Esophagus muscularis mucosa (tissue), 3 donors: ENCODE measurements around the gene MRPL1.

ENCODE experiments used
- EP300 ChIP-seq: sonication (generic); formaldehyde crosslinking; IDR thresholded peaks from one replicate; pipeline ENCODE4 v1.6.1; 2017; ENCODE audit warnings: antibody characterized with exemption
- TF ChIP-seq, protein P1 (sequence below), 3 experiments: fragments of 200-600 bp in 2 of 3; fragments of 450-650 bp in 1 of 3; sonication (generic) in 2 of 3; IDR thresholded peaks; one replicate each; pipeline ENCODE4 v1.5.1; 2017 to 2019; ENCODE audit warnings: antibody characterized with exemption in 3 of 3, mild to moderate bottlenecking in 2 of 3, moderate library complexity in 1 of 3

DNA sequence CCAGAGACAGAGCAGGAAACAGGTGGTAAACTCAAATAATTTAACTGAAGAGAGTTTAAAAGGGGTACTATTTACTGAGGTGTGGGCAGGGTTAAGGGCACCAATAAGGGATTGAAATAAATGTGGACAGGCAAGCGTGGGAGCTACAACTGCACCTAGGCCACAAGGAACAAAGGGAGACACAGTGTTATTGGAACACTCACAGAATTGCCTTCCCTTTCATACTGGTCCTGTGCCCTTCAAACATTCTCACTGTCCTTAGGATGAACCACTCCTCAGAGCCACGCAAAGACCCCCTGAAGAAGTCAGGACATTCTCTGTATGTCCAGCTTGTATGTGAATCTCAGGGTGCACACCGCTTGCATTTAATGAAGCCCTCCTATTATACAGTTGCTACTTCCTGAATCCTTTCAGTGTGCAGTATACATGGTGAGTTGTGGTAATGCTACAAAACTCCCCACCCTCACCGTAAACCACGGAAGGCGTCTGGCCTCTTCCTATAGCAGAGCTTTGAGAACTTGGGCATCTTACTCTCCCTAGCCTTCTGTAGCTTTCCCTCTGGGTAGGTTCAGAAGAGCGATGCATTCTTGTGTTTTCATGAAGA, 9.6 kb upstream of the MRPL1 start:
- TF ChIP-seq, protein P1, sequence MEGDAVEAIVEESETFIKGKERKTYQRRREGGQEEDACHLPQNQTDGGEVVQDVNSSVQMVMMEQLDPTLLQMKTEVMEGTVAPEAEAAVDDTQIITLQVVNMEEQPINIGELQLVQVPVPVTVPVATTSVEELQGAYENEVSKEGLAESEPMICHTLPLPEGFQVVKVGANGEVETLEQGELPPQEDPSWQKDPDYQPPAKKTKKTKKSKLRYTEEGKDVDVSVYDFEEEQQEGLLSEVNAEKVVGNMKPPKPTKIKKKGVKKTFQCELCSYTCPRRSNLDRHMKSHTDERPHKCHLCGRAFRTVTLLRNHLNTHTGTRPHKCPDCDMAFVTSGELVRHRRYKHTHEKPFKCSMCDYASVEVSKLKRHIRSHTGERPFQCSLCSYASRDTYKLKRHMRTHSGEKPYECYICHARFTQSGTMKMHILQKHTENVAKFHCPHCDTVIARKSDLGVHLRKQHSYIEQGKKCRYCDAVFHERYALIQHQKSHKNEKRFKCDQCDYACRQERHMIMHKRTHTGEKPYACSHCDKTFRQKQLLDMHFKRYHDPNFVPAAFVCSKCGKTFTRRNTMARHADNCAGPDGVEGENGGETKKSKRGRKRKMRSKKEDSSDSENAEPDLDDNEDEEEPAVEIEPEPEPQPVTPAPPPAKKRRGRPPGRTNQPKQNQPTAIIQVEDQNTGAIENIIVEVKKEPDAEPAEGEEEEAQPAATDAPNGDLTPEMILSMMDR (IDR thresholded peaks at IDR 0.05), result no peak
- no peak for TF ChIP-seq EP300
